ENCODE results near the gene LRRFIP1. TPM values are rescaled to one million over a fixed set of nuclear protein-coding genes. Genes with fewer than 3 reads are reported as not detected.
"Not testable (repeated sequence)": the region's sequence is repeated elsewhere in the genome, so short reads cannot be mapped to it uniquely, and the experiment has no call there.

The LRRFIP1 gene
- total and polyA plus RNA-seq, 2 donors (not counting 3 experiments of a cell fraction or from before 2014, with no cell fraction given) = 39.2 to 179 TPM

DNA sequence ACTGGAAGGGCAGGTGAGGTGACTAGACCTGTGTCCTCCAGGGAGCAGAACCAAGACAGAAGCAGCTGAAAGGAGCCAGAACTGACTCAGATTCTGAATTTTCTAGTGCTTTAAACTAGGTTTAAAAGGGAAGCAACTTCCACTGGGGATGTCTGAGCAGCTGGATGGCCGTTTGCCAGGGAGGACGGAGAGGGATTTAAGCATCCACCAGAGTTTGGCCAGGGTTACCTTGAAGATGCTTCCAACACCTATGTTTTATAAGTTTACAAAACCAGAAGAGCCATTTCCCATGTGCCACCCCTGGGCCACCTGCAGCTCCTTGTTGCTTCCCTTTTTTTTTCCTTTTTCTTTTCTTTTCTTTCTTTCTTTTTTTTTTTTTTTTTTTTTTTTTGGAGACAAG lies 122.6 kb downstream of the LRRFIP1 start:
- no peaks in the 10 kb centered on the region for H3K9me1 ChIP-seq (replicated peaks; ENCODE audit: control insufficient read depth, extremely low read depth, insufficient read depth, low read length)
- TF ChIP-seq, protein P1, sequence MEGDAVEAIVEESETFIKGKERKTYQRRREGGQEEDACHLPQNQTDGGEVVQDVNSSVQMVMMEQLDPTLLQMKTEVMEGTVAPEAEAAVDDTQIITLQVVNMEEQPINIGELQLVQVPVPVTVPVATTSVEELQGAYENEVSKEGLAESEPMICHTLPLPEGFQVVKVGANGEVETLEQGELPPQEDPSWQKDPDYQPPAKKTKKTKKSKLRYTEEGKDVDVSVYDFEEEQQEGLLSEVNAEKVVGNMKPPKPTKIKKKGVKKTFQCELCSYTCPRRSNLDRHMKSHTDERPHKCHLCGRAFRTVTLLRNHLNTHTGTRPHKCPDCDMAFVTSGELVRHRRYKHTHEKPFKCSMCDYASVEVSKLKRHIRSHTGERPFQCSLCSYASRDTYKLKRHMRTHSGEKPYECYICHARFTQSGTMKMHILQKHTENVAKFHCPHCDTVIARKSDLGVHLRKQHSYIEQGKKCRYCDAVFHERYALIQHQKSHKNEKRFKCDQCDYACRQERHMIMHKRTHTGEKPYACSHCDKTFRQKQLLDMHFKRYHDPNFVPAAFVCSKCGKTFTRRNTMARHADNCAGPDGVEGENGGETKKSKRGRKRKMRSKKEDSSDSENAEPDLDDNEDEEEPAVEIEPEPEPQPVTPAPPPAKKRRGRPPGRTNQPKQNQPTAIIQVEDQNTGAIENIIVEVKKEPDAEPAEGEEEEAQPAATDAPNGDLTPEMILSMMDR (IDR thresholded peaks at IDR 0.05; ENCODE audit: extremely low read depth in 1 of 2, insufficient read depth in 1 of 2, low read depth in 1 of 2, low read length in 2 of 2) = no peak
- TF ChIP-seq JUN (IDR thresholded peaks at IDR 0.05; ENCODE audit: borderline replicate concordance, insufficient read depth, insufficient read length, low read depth) (no peak), FOS (IDR thresholded peaks at IDR 0.05; ENCODE audit: borderline replicate concordance, insufficient read depth, low read length) (no peak), POLR2AphosphoS5 (IDR thresholded peaks at IDR 0.05; ENCODE audit: insufficient read depth, low read depth, low read length) (no peak), POLR2A (IDR thresholded peaks at IDR 0.05; ENCODE audit: low read depth, low read length) (no peak), MYC (IDR thresholded peaks at IDR 0.05; ENCODE audit: low read depth, low read length) (no peak), EZH2 (IDR thresholded peaks at IDR 0.05; ENCODE audit: borderline replicate concordance, low read depth, low read length, severe bottlenecking) (no peak), GATA2 (IDR thresholded peaks at IDR 0.05; ENCODE audit: insufficient read depth, insufficient read length, low read depth, low read length) (no peak)
- TF ChIP-seq, protein P2, sequence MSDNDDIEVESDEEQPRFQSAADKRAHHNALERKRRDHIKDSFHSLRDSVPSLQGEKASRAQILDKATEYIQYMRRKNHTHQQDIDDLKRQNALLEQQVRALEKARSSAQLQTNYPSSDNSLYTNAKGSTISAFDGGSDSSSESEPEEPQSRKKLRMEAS (IDR thresholded peaks at IDR 0.05; ENCODE audit: insufficient read depth, insufficient read length) = no peak
- BruUV-seq (replicated peaks) = no TSS peak
- H3K9ac ChIP-seq (replicated peaks; ENCODE audit: extremely low read depth, insufficient read depth, low read length) = no peak overlapping the region
- dilution Hi-C loops (cut with MboI; ENCODE audit: extremely low pct_ligation_motif_present, low sequenced_read_pairs) (no loop called here), intact Hi-C loops (cut with micrococcal nuclease) (no loop called here)
- H3K9me3 ChIP-seq (replicated peaks; ENCODE audit: control insufficient read depth, insufficient read depth, low read length) = no peaks in the 10 kb centered on the region
- FAIRE-seq (no peak), DNase-seq (ENCODE audit: low read depth, low spot score) (no peak)
- H4K20me1 ChIP-seq (replicated peaks; ENCODE audit: control insufficient read depth, extremely low read depth, insufficient read depth, low read length) = no peaks in the 10 kb centered on the region
- peaks cover 2% of the 10 kb centered on the region for H3K4me1 ChIP-seq (ENCODE audit: control insufficient read depth, extremely low read depth, insufficient read depth, low read length)
- no peaks in the 10 kb centered on the region for H3K27me3 ChIP-seq (ENCODE audit: control insufficient read depth in 2 of 2, insufficient read depth in 2 of 2, low read length in 2 of 2)
- H3K79me2 ChIP-seq (ENCODE audit: control insufficient read depth, insufficient read depth, low read length) = peaks cover 19% of the 10 kb centered on the region
- peaks cover 20 to 34% of the 10 kb centered on the region in 2 experiments for H3K36me3 ChIP-seq (ENCODE audit: control insufficient read depth in 2 of 2, extremely low read depth in 1 of 2, insufficient read depth in 2 of 2, low read length in 2 of 2)
- H3K27ac ChIP-seq (ENCODE audit: insufficient read depth, low read depth, low read length) = no peak overlapping the region
- no peak overlapping the region for H3K4me2 ChIP-seq (ENCODE audit: insufficient read depth, low read length)
- H3K4me3 ChIP-seq (replicated peaks in 1 of 3; ENCODE audit: insufficient read depth in 1 of 3, low read depth in 1 of 3, low read length in 3 of 3) = no peak overlapping the region
- H2AFZ ChIP-seq (ENCODE audit: low read depth, low read length) = no peak overlapping the region
- ChIA-PET POLR2A (no interaction called here), CTCF (no interaction called here)

DNA sequence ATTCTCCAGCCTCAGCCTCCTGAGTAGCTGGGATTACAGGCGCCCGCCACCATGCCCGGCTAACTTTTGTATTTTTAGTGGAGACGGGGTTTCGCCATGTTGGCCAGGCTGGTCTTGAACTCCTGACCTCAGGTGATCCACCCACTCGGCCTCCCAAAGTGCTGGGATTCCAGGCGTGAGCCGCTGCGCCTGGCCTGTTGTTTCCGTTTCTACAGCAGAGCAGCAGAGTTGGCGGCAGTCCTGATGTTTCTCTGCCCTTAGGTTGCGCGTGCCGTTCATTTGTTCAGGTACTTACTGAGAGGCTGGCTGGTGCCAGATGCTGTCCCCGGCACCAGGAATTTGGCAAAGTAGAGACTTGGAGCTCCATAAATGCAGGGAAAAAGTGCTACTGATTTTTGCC lies 123.1 kb downstream of the LRRFIP1 start:
- FAIRE-seq; CTCF ChIA-PET; DNase-seq (ENCODE audit: low read depth, low spot score); H3K4me1 ChIP-seq (ENCODE audit: control insufficient read depth, extremely low read depth, insufficient read depth, low read length); POLR2A ChIA-PET; dilution Hi-C loops (cut with MboI; ENCODE audit: extremely low pct_ligation_motif_present, low sequenced_read_pairs); BruUV-seq (replicated peaks); H3K4me2 ChIP-seq (ENCODE audit: insufficient read depth, low read length); H3K27me3 ChIP-seq (ENCODE audit: control insufficient read depth in 2 of 2, insufficient read depth in 2 of 2, low read length in 2 of 2); H3K9me3 ChIP-seq (replicated peaks; ENCODE audit: control insufficient read depth, insufficient read depth, low read length); H3K9ac ChIP-seq (replicated peaks; ENCODE audit: extremely low read depth, insufficient read depth, low read length); H3K9me1 ChIP-seq (replicated peaks; ENCODE audit: control insufficient read depth, extremely low read depth, insufficient read depth, low read length); H3K27ac ChIP-seq (ENCODE audit: insufficient read depth, low read depth, low read length); H2AFZ ChIP-seq (ENCODE audit: low read depth, low read length); intact Hi-C loops (cut with micrococcal nuclease); H4K20me1 ChIP-seq (replicated peaks; ENCODE audit: control insufficient read depth, extremely low read depth, insufficient read depth, low read length); H3K4me3 ChIP-seq (replicated peaks in 1 of 3; ENCODE audit: insufficient read depth in 1 of 3, low read depth in 1 of 3, low read length in 3 of 3): not testable (repeated sequence)
- peaks cover 18% of the 10 kb centered on the region for H3K79me2 ChIP-seq (ENCODE audit: control insufficient read depth, insufficient read depth, low read length)
- H3K36me3 ChIP-seq (ENCODE audit: control insufficient read depth in 2 of 2, extremely low read depth in 1 of 2, insufficient read depth in 2 of 2, low read length in 2 of 2) = peaks cover 20 to 38% of the 10 kb centered on the region in 2 experiments

Data from endothelial cell of umbilical vein (primary cell).